HG02588 (cell line): ENCODE data around the gene RABGAP1L.
"Not testable (repeated sequence)": the region's sequence is repeated elsewhere in the genome, so short reads cannot be mapped to it uniquely, and the experiment has no call there.

Source experiments
- ATAC-seq: cut with Tn5 transposase; IDR thresholded peaks from one replicate; pipeline ENCODE4 v1.9.1; 2021; ENCODE audit warnings: mild to moderate bottlenecking, moderate library complexity; ENCODE audit not compliant: unreplicated experiment

Gene RABGAP1L

GRCh38 chr1:174652569-174653280, 493.4 kb downstream of the RABGAP1L start:
- no peak for ATAC-seq

- ATAC-seq, result no peak
Measured at GRCh38 chr1:174654560-174654959, 495.2 kb downstream of the RABGAP1L start.

- ATAC-seq, result no peak
Measured at GRCh38 chr1:174656409-174657059, 497.2 kb downstream of the RABGAP1L start.

- ATAC-seq, result no peak
Measured at GRCh38 chr1:174657411-174657810, 498.1 kb downstream of the RABGAP1L start.

GRCh38 chr1:174657893-174658292, 498.6 kb downstream of the RABGAP1L start:
- no peak for ATAC-seq

- no peak for ATAC-seq
Measured at GRCh38 chr1:174659823-174660222, 500.5 kb downstream of the RABGAP1L start.

GRCh38 chr1:174660476-174660875, 501.2 kb downstream of the RABGAP1L start:
- ATAC-seq, result no peak

- no peak for ATAC-seq
Measured at GRCh38 chr1:174663358-174663757, 504.0 kb downstream of the RABGAP1L start.

GRCh38 chr1:174666248-174666647, 506.9 kb downstream of the RABGAP1L start:
- no peak for ATAC-seq

- ATAC-seq, result no peak
Measured at GRCh38 chr1:174671826-174672225, 512.5 kb downstream of the RABGAP1L start.

- ATAC-seq, result no peak
Measured at GRCh38 chr1:174676856-174677255, 517.5 kb downstream of the RABGAP1L start.

- ATAC-seq, result no peak
Measured at GRCh38 chr1:174678657-174679056, 519.3 kb downstream of the RABGAP1L start.

- no peak for ATAC-seq
Measured at GRCh38 chr1:174680101-174680500, 520.8 kb downstream of the RABGAP1L start.

- no peak for ATAC-seq
Measured at GRCh38 chr1:174682419-174683008, 523.2 kb downstream of the RABGAP1L start.

GRCh38 chr1:174686213-174686612, 526.9 kb downstream of the RABGAP1L start:
- no peak for ATAC-seq

- ATAC-seq, result no peak
Measured at GRCh38 chr1:174689524-174689923, 530.2 kb downstream of the RABGAP1L start.

- ATAC-seq, result no peak
Measured at GRCh38 chr1:174690266-174690665, 530.9 kb downstream of the RABGAP1L start.

GRCh38 chr1:174692313-174692712, 533.0 kb downstream of the RABGAP1L start:
- ATAC-seq, result no peak

- ATAC-seq, result no peak
Measured at GRCh38 chr1:174693085-174693484, 533.8 kb downstream of the RABGAP1L start.

GRCh38 chr1:174693539-174693938, 534.2 kb downstream of the RABGAP1L start:
- ATAC-seq, result not testable (repeated sequence)

GRCh38 chr1:174696026-174696821, 536.9 kb downstream of the RABGAP1L start:
- ATAC-seq, result no peak
